H1 (cell line): Measurements from ENCODE around the gene RNF41. TPM values are rescaled to one million over a fixed set of nuclear protein-coding genes. Genes with fewer than 3 reads are reported as not detected.

Experiments used
- CTCF ChIA-PET: fragments of 300-600 bp; sonication (Branson Sonifier 250); formaldehyde crosslinking; loops from one replicate; lab custom pipeline; 2021; ENCODE audit not compliant: partially characterized antibody; lab: Charles Lee
- POLR2A ChIA-PET: fragments of 300-600 bp; sonication (Branson Sonifier 250); formaldehyde crosslinking; loops from one replicate; lab custom pipeline; 2021; ENCODE audit warnings: inconsistent platforms; ENCODE audit not compliant: partially characterized antibody; lab: Charles Lee
- DNase-seq, 2 experiments: peaks; one replicate each; pipeline versions ENCODE4 v3.0.0 to v3.0.0-alpha.2; 2010 to 2022; ENCODE audit warnings: low spot score in 2 of 2, low read depth in 1 of 2, mixed read lengths in 1 of 2
- FAIRE-seq: peaks from 2 replicates; lab custom pipeline; 2011; peaks lifted over from hg19 to GRCh38; lab: Jason Lieb, UNC
- H2AFZ ChIP-seq: 2 replicates; pipeline ENCODE4 v1.8.1; 2012; ENCODE audit warnings: low read length, inconsistent platforms
- H2AK5ac ChIP-seq: 2 replicates; pipeline ENCODE4 v1.6.1; 2013; ENCODE audit warnings: low read depth, low read length
- H2BK120ac ChIP-seq: replicated peaks from 2 replicates; pipeline ENCODE3; 2013; ENCODE audit warnings: low read depth, low read length, inconsistent platforms
- H2BK12ac ChIP-seq: 2 replicates; pipeline ENCODE4 v1.6.1; 2013; ENCODE audit warnings: low read depth, low read length
- H2BK15ac ChIP-seq: 2 replicates; pipeline ENCODE4 v1.6.1; 2013; ENCODE audit warnings: low read length
- H2BK20ac ChIP-seq: 2 replicates; pipeline ENCODE4 v1.6.1; 2013; ENCODE audit warnings: low read length
- H2BK5ac ChIP-seq: 2 replicates; pipeline ENCODE4 v1.6.1; 2013; ENCODE audit warnings: low read depth, low read length
- H3K14ac ChIP-seq: 2 replicates; pipeline ENCODE4 v1.6.1; 2013; ENCODE audit warnings: inconsistent platforms; ENCODE audit not compliant: insufficient read length
- H3K18ac ChIP-seq: 2 replicates; pipeline ENCODE4 v1.6.1; 2013; ENCODE audit warnings: low read length; ENCODE audit errors: extremely low read depth
- H3K23ac ChIP-seq: 2 replicates; pipeline ENCODE4 v1.6.1; 2013; ENCODE audit warnings: inconsistent platforms; ENCODE audit not compliant: insufficient read length
- H3K23me2 ChIP-seq: 2 replicates; pipeline ENCODE4 v1.6.1; 2013; ENCODE audit warnings: low read depth, low read length
- H3K27ac ChIP-seq: 2 replicates; pipeline ENCODE4 v1.6.1; 2011; ENCODE audit warnings: low read depth, low read length, inconsistent platforms
- H3K27me3 ChIP-seq, 4 experiments: replicated peaks in 1 of 4; 1 replicate in 1 of 4; 2 replicates in 3 of 4; pipeline versions ENCODE4 v1.6.1 to v1.8.1; 2011 to 2013; ENCODE audit warnings: low read length in 3 of 4, mild to moderate bottlenecking in 3 of 4, inconsistent platforms in 2 of 4, mixed read lengths in 2 of 4, moderate library complexity in 1 of 4; ENCODE audit not compliant: control insufficient read depth in 3 of 4, insufficient read depth in 3 of 4; ENCODE audit errors: extremely low read depth in 1 of 4
- H3K36me3 ChIP-seq, 4 experiments: 2 replicates each; pipeline versions ENCODE4 v1.6.1 to v1.8.1; 2011 to 2013; ENCODE audit warnings: mild to moderate bottlenecking in 4 of 4, low read length in 3 of 4, moderate library complexity in 2 of 4, control low read depth in 1 of 4, inconsistent platforms in 1 of 4; ENCODE audit not compliant: insufficient read depth in 4 of 4, control insufficient read depth in 2 of 4
- H3K4ac ChIP-seq: replicated peaks from 2 replicates; pipeline ENCODE3; 2013; ENCODE audit warnings: low read length, low read depth, mixed read lengths, inconsistent platforms; ENCODE audit not compliant: insufficient read length
- H3K4me1 ChIP-seq, 4 experiments: replicated peaks in 1 of 4; 1 replicate in 1 of 4; 2 replicates in 3 of 4; pipeline versions ENCODE4 v1.6.1 to v1.8.1; 2011 to 2013; ENCODE audit warnings: low read length in 3 of 4, inconsistent platforms in 2 of 4, mixed read lengths in 1 of 4; ENCODE audit not compliant: insufficient read depth in 4 of 4, control insufficient read depth in 3 of 4
- H3K4me2 ChIP-seq, 2 experiments: 2 replicates each; pipeline versions ENCODE4 v1.6.1 to v1.8.1; 2011 to 2013; ENCODE audit warnings: low read depth in 2 of 2, low read length in 2 of 2, control low read depth in 1 of 2, inconsistent platforms in 1 of 2, mild to moderate bottlenecking in 1 of 2; ENCODE audit not compliant: insufficient read depth in 1 of 2
- H3K4me3 ChIP-seq, 4 experiments: fragments of 200-600, 300-600 bp in 1 of 4; sonication (generic), shearing (Covaris generic), sonication (Bioruptor Twin) in 1 of 4; 2 replicates each; pipeline versions ENCODE4 v1.5.1 to v1.8.1; 2011 to 2016; ENCODE audit warnings: low read length in 4 of 4, low read depth in 3 of 4, control low read depth in 2 of 4, inconsistent platforms in 2 of 4, mild to moderate bottlenecking in 2 of 4, mixed read lengths in 1 of 4, moderate library complexity in 1 of 4; ENCODE audit not compliant: insufficient read depth in 2 of 4; ENCODE audit errors: extremely low read depth in 1 of 4
- H3K56ac ChIP-seq: replicated peaks from 2 replicates; pipeline ENCODE3; 2013; ENCODE audit warnings: low read depth, mild to moderate bottlenecking, mixed read lengths, low read length, inconsistent platforms; ENCODE audit not compliant: insufficient read length
- H3K79me1 ChIP-seq: 2 replicates; pipeline ENCODE4 v1.6.1; 2013; ENCODE audit warnings: low read depth, low read length, control low read depth
- H3K79me2 ChIP-seq, 2 experiments: 2 replicates each; pipeline versions ENCODE4 v1.6.1 to v1.8.1; 2012 to 2013; ENCODE audit warnings: low read length in 2 of 2, mild to moderate bottlenecking in 2 of 2, inconsistent platforms in 1 of 2; ENCODE audit not compliant: insufficient read depth in 2 of 2, control insufficient read depth in 1 of 2
- H3K9ac ChIP-seq, 4 experiments: replicated peaks in 1 of 4; 1 replicate in 1 of 4; 2 replicates in 3 of 4; pipeline versions ENCODE4 v1.6.1 to v1.8.1; 2011 to 2013; ENCODE audit warnings: low read depth in 3 of 4, low read length in 3 of 4, control low read depth in 2 of 4, mild to moderate bottlenecking in 2 of 4, moderate library complexity in 2 of 4, inconsistent platforms in 1 of 4; ENCODE audit errors: extremely low read depth in 1 of 4
- H3K9me3 ChIP-seq, 2 experiments: 2 replicates each; pipeline versions ENCODE4 v1.6.1 to v1.8.1; 2012 to 2013; ENCODE audit warnings: mild to moderate bottlenecking in 2 of 2, moderate library complexity in 2 of 2, control low read depth in 1 of 2, inconsistent platforms in 1 of 2, low read depth in 1 of 2, low read length in 1 of 2, mixed read lengths in 1 of 2; ENCODE audit not compliant: insufficient read depth in 2 of 2
- H4K20me1 ChIP-seq, 2 experiments: replicated peaks in 1 of 2; 2 replicates each; pipeline versions ENCODE3 to v1.8.1; 2011 to 2013; ENCODE audit warnings: inconsistent platforms in 2 of 2, low read length in 2 of 2, mild to moderate bottlenecking in 1 of 2; ENCODE audit not compliant: insufficient read depth in 2 of 2, control insufficient read depth in 1 of 2
- H4K5ac ChIP-seq: 2 replicates; pipeline ENCODE4 v1.6.1; 2013; ENCODE audit warnings: low read length, low read depth, mixed read lengths, inconsistent platforms; ENCODE audit not compliant: insufficient read length
- H4K8ac ChIP-seq: 2 replicates; pipeline ENCODE4 v1.8.0; 2013; ENCODE audit warnings: mild to moderate bottlenecking, moderate library complexity, low read length, inconsistent platforms; ENCODE audit not compliant: insufficient read depth; ENCODE audit errors: extremely low read depth
- H4K91ac ChIP-seq: replicated peaks from 2 replicates; pipeline ENCODE3; 2013; ENCODE audit warnings: low read length, mixed read lengths, inconsistent platforms; ENCODE audit not compliant: insufficient read length
- ASH2L ChIP-seq: fragments of 200-600, 300-600 bp; sonication (generic); IDR thresholded peaks from one replicate; pipeline ENCODE4 v1.7.1; 2017; ENCODE audit warnings: low read length
- CBX5 ChIP-seq: fragments of 300-800, 300-1000 bp; sonication (generic); IDR thresholded peaks from 2 replicates; pipeline ENCODE4 v1.7.1; 2016; ENCODE audit warnings: antibody characterized with exemption, low read length, low read depth
- CHD2 ChIP-seq: IDR thresholded peaks from 2 replicates; pipeline ENCODE4 v1.6.1; 2012; ENCODE audit warnings: low read length, improper control_type of control experiment
- CTBP2 ChIP-seq: IDR thresholded peaks from 2 replicates; pipeline ENCODE4 v1.7.0; 2011; ENCODE audit warnings: borderline replicate concordance, mild to moderate bottlenecking, moderate library complexity, mixed read lengths, low read length; ENCODE audit not compliant: insufficient read depth, insufficient read length
- CTCF ChIP-seq, 3 experiments: IDR thresholded peaks; 1 replicate in 2 of 3; 2 replicates in 1 of 3; pipeline versions ENCODE4 v1.5.1 to v1.6.1; 2011; ENCODE audit warnings: low read length in 3 of 3, mild to moderate bottlenecking in 3 of 3, inconsistent platforms in 2 of 3, low read depth in 1 of 3, moderate library complexity in 1 of 3; ENCODE audit not compliant: insufficient read depth in 1 of 3; ENCODE audit errors: control extremely low read depth in 1 of 3
- GTF2F1 ChIP-seq: IDR thresholded peaks from 2 replicates; pipeline ENCODE4 v1.6.1; 2012; ENCODE audit warnings: low read depth, low read length, improper control_type of control experiment, borderline replicate concordance
- HDAC6 ChIP-seq: IDR thresholded peaks from one replicate; pipeline ENCODE4 v1.7.1; 2012; ENCODE audit warnings: low read depth, mild to moderate bottlenecking, inconsistent platforms, low read length, moderate library complexity
- POU5F1 ChIP-seq: IDR thresholded peaks from 2 replicates; pipeline ENCODE4 v1.6.1; 2011; ENCODE audit warnings: low read depth, mild to moderate bottlenecking, low read length, moderate library complexity
- SIN3A ChIP-seq, 2 experiments: IDR thresholded peaks in 1 of 2; conservative IDR thresholded peaks in 1 of 2; 2 replicates each; pipeline ENCODE4 v1.6.1; 2011 to 2012; ENCODE audit warnings: low read length in 2 of 2, improper control_type of control experiment in 1 of 2, low read depth in 1 of 2, mild to moderate bottlenecking in 1 of 2
- ZNF274 ChIP-seq: IDR thresholded peaks from 2 replicates; pipeline ENCODE4 v1.7.0; 2012; ENCODE audit warnings: low read length, borderline replicate concordance; ENCODE audit errors: extremely low read depth
- WGBS, 2 experiments: shearing (Covaris generic) in 1 of 2; methylation state at CpG; one replicate each; pipeline versions ENCODE4 v1.1.6 to v1.1.7; 2013 to 2015; ENCODE audit warnings: low lambda C conversion rate in 2 of 2, mixed read lengths in 2 of 2, inconsistent platforms in 1 of 2, low coverage in 1 of 2, missing lambda C conversion rate in 1 of 2; ENCODE audit not compliant: insufficient replicate concordance in 2 of 2, insufficient coverage in 1 of 2, insufficient read length in 1 of 2; ENCODE audit errors: extremely low coverage in 1 of 2, missing lambda C conversion rate in 1 of 2; 5-methylcytosine and 5-hydroxymethylcytosine counted together
- polyA plus RNA-seq, 7 experiments: library from polyadenylated mRNA; depleted of rRNA in 3 of 7; stranded (reverse) in 5 of 7; unstranded in 2 of 7; fragments of >200 nt in 5 of 7; fragments of 200-250 nt in 2 of 7; gene quantifications; 1 replicate in 5 of 7; 2 replicates in 1 of 7; 4 replicates in 1 of 7; pipeline versions ENCODE4 v1.2.1 to v1.2.3, GENCODE V29; 2011 to 2013; ENCODE audit warnings: missing spikeins in 2 of 7, mixed read lengths in 2 of 7
- total RNA-seq: library from RNA; stranded (reverse); fragmentation: NEBNext Ultra II Directional; extraction: Animal tissue kit (Norgen Biotek cat#: 25700); gene quantifications from 2 replicates; pipeline ENCODE4 v1.2.1, GENCODE V29; 2021

The RNF41 gene
- total and polyA plus RNA-seq, 2 of the 8 experiments (the other 6 are each of a cell fraction or from before 2014, with no cell fraction given) = 55.5 to 98.6 TPM

- H3K4ac ChIP-seq = no peak overlapping the region
- H3K4me3 ChIP-seq = no peak overlapping the region
- TF ChIP-seq ZNF274 = no peak
- TF ChIP-seq GTF2F1 = no peak
- TF ChIP-seq POU5F1 = no peak
- TF ChIP-seq CTCF (IDR thresholded peaks at IDR 0.05; ENCODE audit: control extremely low read depth in 1 of 3, insufficient read depth in 1 of 3, low read depth in 1 of 3, low read length in 3 of 3) = no peak
- TF ChIP-seq CHD2 = no peak
- no peak for TF ChIP-seq HDAC6
- no peak for TF ChIP-seq ASH2L
- no peak for TF ChIP-seq SIN3A (conservative IDR thresholded peaks at IDR 0.05 in 1 of 2, IDR thresholded peaks at IDR 0.05 in 1 of 2; ENCODE audit: low read depth in 1 of 2, low read length in 2 of 2)
- no peak for TF ChIP-seq CBX5
- no peak for TF ChIP-seq CTBP2
- TF ChIP-seq, all 59 proteins: peak for 0
- Histone ChIP-seq H3K4me1 (no peaks in the 10 kb centered on the region), H2BK15ac (no peak overlapping the region), H3K36me3 (peaks cover 40 to 85% (median 77%) of the 10 kb centered on the region in 4 experiments), H4K8ac (no peak overlapping the region), H3K56ac (no peak overlapping the region), H3K23ac (no peak overlapping the region), H3K79me2 (no peaks in the 10 kb centered on the region), H4K91ac (no peak overlapping the region), H2BK120ac (no peak overlapping the region), H2AFZ (no peak overlapping the region), H3K14ac (no peak overlapping the region), H3K9me3 (no peaks in the 10 kb centered on the region), H3K9ac (no peak overlapping the region), H2BK5ac (no peak overlapping the region), H3K4me2 (no peak overlapping the region), H2AK5ac (no peak overlapping the region), H2BK12ac (no peak overlapping the region), H3K23me2 (peaks cover 1% of the 10 kb centered on the region; the same call in 1 of the 2 replicates), H2BK20ac (no peak overlapping the region), H3K27me3 (no peaks in the 10 kb centered on the region), H3K27ac (no peak overlapping the region), H3K18ac (no peak overlapping the region), H4K20me1 (peaks cover 0 to 3% of the 10 kb centered on the region in 2 experiments), H4K5ac (no peak overlapping the region), H3K79me1 (no peaks in the 10 kb centered on the region)
- ChIA-PET CTCF (interaction anchor here (1.0 to 1.6 kb wide), 4 partner anchors 10 to 128 kb away, joined by 3 read pairs; no protein-coding TSS in a partner anchor), POLR2A (interaction anchor here (1.1 to 26.3 kb wide), 5 partner anchors 9 to 97 kb away, joined by 3 to 656 read pairs (median 4); partner anchors contain the start of genes ANKRD52, MYL6, RNF41 and SMARCC2)
- no peak for FAIRE-seq
- 95% methylated on average over 11 of the region's 11 CpGs; no CpG with 5 or more reads in 1 of the 2 experiments for WGBS, 2 experiments
- no peak for DNase-seq
Measured at GRCh38 chr12:56169229-56169759, 52.4 kb downstream of the RNF41 start.
